Measurements from ENCODE around the gene SNX4.

SNX4 gene

GRCh38 chr3:125398952-125399351 is 121.0 kb downstream of the SNX4 start:
- H3K4me3 ChIP-seq (ENCODE audit: control insufficient read depth, low read depth, low read length) = no peak overlapping the region
- no peak for DNase-seq (ENCODE audit: low read depth)
- TF ChIP-seq CTCF (conservative IDR thresholded peaks at IDR 0.05; ENCODE audit: control insufficient read depth, insufficient read depth, low read depth, low read length) = no peak
